GM06990 (cell line): ENCODE measurements around the gene PTPRF.

ENCODE experiments used
- DNase-seq: peaks from one replicate; pipeline ENCODE4 v3.0.0-alpha.2; 2011; ENCODE audit not compliant: insufficient read length; ENCODE audit errors: extremely low read depth
- H3K27me3 ChIP-seq: replicated peaks from 2 replicates; pipeline ENCODE4 v1.6.0; 2011; ENCODE audit warnings: low read length; ENCODE audit not compliant: control insufficient read depth, insufficient read depth
- H3K36me3 ChIP-seq: 2 replicates; pipeline ENCODE4 v1.5.1; 2011; ENCODE audit warnings: low read length; ENCODE audit not compliant: control insufficient read depth, insufficient read depth
- H3K4me3 ChIP-seq: replicated peaks from 2 replicates; pipeline ENCODE4 v1.5.1; 2011; ENCODE audit warnings: low read depth, mild to moderate bottlenecking, control low read depth, low read length
- TF ChIP-seq, protein P1 (sequence below): IDR thresholded peaks from 2 replicates; pipeline ENCODE4 v1.5.1; 2011; ENCODE audit warnings: low read length, control low read depth, mild to moderate bottlenecking, inconsistent platforms; ENCODE audit not compliant: insufficient read depth, poor library complexity, severe bottlenecking

Gene PTPRF

DNA sequence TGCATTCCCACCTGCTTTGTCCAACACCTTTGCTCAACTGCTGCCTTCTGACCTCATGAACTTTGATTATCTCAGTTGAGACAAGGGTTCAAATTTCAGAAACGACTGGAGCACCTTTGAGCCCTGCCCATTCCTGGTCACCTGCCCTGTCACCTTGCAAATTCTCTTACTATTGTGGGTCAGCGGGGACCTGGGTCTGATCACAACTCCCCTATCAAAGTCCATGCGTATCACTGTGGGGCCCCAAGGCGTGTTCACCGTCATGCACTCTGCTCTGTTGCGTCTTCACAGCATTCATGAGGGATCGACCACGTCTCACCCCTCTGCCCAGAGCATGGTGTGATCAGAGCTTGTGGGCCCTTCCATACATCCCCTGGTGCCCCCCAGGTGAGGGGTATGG, 12.9 kb downstream of the PTPRF start:
- TF ChIP-seq, protein P1, sequence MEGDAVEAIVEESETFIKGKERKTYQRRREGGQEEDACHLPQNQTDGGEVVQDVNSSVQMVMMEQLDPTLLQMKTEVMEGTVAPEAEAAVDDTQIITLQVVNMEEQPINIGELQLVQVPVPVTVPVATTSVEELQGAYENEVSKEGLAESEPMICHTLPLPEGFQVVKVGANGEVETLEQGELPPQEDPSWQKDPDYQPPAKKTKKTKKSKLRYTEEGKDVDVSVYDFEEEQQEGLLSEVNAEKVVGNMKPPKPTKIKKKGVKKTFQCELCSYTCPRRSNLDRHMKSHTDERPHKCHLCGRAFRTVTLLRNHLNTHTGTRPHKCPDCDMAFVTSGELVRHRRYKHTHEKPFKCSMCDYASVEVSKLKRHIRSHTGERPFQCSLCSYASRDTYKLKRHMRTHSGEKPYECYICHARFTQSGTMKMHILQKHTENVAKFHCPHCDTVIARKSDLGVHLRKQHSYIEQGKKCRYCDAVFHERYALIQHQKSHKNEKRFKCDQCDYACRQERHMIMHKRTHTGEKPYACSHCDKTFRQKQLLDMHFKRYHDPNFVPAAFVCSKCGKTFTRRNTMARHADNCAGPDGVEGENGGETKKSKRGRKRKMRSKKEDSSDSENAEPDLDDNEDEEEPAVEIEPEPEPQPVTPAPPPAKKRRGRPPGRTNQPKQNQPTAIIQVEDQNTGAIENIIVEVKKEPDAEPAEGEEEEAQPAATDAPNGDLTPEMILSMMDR = no peak
- no peak for DNase-seq
- Histone ChIP-seq H3K36me3 (no peaks in the 10 kb centered on the region), H3K27me3 (no peaks in the 10 kb centered on the region; the same call in 1 of the 2 replicates), H3K4me3 (no peak overlapping the region)

DNA sequence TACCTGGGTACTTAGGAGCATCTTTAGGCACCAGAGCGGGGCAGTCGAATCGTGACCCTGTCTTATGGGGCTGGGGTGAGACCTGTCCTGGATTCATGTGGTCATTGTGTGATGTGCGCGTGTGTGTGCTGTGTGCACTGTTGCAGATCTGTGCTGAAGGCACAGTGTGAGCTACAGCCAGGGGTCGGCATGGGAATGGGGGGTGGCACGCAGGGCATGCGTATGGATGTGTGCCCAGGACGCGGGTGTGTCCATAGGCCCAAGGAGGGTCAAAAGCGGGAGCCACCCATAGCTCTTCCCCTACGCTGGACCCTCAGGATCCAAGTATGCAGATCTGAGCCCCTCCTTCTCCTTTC, 14.6 kb downstream of the PTPRF start:
- TF ChIP-seq, protein P1 = no peak
- H3K36me3 ChIP-seq = no peaks in the 10 kb centered on the region
- DNase-seq = no peak
- H3K4me3 ChIP-seq = no peak overlapping the region
- no peaks in the 10 kb centered on the region; the same call in 1 of the 2 replicates for H3K27me3 ChIP-seq

DNA sequence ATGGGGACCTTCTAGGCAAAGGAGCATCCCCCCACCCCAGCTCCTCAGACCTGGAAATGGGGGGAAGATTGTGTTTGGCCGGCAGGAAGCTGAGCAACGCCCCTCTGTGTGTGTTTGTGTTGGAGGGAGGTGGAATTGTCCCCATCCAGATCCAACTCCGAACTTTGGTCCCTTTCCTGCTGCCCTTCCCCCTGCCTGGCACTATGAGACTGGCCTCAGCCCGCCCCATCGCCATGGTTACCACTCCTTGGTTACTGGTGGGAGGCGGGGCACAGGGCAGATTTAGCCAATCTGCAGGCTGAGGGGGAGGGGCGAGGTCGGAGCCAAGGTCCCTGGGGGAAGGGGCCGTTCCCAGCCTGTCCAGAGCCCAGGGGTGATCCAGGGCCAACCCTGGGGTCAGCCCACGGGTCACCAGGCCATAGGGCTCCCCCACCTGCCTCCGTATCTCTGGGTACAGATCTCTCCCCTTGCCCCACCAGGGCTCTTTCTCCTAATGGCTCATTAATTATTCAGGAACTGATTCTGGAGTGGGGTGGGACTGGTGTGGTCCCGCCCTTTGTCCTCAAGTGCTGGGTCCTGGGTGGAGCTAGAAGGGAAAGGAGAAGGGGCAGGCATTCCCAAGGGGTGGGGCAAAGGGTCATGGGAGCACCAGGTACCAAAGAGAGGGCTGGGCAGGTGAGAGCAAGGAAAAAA, 15.2 kb downstream of the PTPRF start:
- DNase-seq = no peak
- no peaks in the 10 kb centered on the region; the same call in 1 of the 2 replicates for H3K27me3 ChIP-seq
- no peak overlapping the region for H3K4me3 ChIP-seq
- no peaks in the 10 kb centered on the region for H3K36me3 ChIP-seq
- TF ChIP-seq, protein P1 = no peak

DNA sequence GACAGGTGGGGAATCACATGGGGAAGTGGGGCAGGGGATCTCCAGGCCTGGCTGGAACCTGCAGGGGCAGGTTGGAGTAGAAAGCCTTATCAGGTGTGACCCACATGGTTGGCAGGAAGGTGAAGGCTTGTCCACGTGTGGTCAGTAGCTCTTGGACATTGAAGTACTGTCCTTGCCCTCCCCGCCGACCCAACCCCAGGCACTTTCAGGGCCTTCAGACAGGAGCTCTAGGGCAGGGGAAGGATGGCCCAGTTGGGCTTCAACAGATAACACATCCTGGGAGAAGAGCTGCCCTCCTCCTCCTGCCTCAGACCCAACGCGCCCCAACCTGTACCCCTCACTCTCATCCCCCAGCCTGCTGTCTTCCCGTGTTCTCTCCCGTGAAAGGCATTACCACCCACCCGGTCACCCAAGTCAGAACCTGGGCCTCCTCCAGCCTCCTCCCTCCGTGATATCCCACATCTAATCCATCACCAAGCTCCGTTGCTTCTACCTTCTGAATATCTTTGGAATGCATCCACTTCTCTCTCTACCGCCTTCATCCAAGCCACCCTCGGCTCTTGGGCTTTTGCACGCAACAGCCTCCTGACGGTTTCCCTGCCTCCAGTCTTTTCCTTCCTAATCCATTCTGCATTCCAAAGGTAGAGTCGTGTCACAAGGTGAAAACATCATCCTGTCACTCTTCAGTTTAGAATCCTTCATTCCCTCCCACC, 15.9 kb downstream of the PTPRF start:
- H3K4me3 ChIP-seq = no peak overlapping the region
- TF ChIP-seq, protein P1 = no peak

DNA sequence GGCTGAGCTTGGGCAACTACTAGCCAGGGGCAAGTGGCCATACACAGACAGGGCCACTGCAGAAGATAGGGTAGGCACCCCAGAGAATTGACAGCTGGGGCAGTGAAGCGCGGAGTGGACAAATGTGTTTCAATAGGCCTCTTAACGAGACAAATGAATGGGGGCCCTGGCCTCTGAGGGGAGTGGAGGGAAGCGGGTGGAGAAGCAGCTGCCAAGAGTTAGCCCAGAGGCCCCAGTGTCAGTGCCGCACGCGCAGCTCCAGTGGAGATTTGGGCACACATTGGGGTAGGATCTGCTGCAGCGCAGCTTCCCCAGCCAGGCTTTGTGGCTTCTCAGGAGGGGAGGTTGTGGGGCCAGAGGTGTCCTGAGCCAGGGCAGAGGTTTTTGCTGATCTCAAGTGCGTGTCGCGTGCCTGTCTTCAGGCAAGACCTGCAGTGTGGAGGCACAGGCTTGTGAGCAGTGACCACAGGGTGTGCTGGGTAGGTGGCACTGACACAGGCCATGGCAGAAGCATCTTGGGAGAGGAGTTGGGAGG, 16.9 kb downstream of the PTPRF start:
- Histone ChIP-seq H3K4me3 (no peak overlapping the region), H3K27me3 (no peaks in the 10 kb centered on the region; the same call in 1 of the 2 replicates), H3K36me3 (no peaks in the 10 kb centered on the region)
- TF ChIP-seq, protein P1 = no peak
- DNase-seq = no peak

More for the DNA sequence above, 15.9 kb downstream of the PTPRF start:
- Histone ChIP-seq H3K27me3 (no peaks in the 10 kb centered on the region; the same call in 1 of the 2 replicates), H3K36me3 (no peaks in the 10 kb centered on the region)
- no peak for DNase-seq
